Epithelial cell of prostate (primary cell): Measurements from ENCODE around the gene S100P.
"Not testable (repeated sequence)": the region's sequence is repeated elsewhere in the genome, so short reads cannot be mapped to it uniquely, and the experiment has no call there.

ENCODE experiments used
- DNase-seq: peaks from one replicate; pipeline ENCODE4 v3.0.0-alpha.2; 2011; ENCODE audit warnings: low read depth, low spot score
- H3K27ac ChIP-seq: fragments of 450-650 bp; 2 replicates; pipeline ENCODE4 v1.5.1; 2017; ENCODE audit warnings: mild to moderate bottlenecking

S100P gene

DNA sequence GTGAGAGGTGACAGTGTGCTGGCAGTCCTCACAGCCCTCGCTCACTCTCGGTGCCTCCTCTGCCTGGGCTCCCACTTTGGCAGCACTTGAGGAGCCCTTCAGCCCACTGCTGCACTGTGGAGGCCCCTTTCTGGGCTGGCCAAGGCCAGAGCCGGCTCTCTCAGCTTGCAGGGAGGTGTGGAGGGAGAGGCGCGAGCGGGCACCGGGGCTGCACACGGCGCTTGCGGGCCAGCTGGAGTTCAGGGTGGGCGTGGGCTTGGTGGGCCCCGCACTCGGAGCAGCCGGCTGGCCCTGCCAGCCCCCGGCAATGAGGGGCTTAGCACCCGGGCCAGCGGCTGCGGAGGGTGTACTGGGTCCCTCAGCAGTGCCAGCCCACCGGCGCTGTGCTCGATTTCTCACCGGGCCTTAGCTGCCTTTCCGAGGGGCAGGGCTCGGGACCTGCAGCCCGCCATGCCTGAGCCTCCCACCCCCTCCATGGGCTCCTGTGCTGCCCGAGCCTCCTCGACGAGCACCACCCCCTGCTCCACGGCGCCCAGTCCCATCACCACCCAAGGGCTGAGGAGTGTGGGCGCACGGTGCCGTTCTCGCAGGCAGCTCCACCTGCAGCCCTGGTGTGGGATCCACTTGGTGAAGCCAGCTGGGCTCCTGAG, 21.0 kb upstream of the S100P start:
- not testable (repeated sequence) for DNase-seq
- peak overlapping the region; percentile 79 for H3K27ac ChIP-seq

DNA sequence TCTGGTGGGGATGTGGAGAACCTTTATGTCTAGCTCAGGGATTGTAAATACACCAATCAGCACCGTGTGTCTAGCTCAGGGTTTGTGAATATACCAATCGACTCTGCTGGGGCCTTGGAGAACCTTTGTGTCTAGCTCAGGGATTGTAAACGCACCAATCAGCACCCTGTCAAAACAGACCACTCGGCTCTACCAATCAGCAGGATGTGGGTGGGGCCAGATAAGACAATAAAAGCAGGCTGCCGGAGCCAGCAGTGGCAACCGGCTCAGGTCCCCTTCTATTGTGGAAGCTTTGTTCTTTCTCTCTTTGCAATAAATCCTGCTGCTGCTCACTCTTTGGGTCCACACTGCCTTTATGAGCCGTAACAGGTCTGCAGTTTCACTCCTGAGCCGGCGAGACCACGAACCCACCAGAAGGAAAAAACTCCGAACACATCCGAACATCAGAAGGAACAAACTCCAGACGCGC, 20.5 kb upstream of the S100P start:
- not testable (repeated sequence) for DNase-seq
- H3K27ac ChIP-seq: peak overlapping the region; percentile 79

DNA sequence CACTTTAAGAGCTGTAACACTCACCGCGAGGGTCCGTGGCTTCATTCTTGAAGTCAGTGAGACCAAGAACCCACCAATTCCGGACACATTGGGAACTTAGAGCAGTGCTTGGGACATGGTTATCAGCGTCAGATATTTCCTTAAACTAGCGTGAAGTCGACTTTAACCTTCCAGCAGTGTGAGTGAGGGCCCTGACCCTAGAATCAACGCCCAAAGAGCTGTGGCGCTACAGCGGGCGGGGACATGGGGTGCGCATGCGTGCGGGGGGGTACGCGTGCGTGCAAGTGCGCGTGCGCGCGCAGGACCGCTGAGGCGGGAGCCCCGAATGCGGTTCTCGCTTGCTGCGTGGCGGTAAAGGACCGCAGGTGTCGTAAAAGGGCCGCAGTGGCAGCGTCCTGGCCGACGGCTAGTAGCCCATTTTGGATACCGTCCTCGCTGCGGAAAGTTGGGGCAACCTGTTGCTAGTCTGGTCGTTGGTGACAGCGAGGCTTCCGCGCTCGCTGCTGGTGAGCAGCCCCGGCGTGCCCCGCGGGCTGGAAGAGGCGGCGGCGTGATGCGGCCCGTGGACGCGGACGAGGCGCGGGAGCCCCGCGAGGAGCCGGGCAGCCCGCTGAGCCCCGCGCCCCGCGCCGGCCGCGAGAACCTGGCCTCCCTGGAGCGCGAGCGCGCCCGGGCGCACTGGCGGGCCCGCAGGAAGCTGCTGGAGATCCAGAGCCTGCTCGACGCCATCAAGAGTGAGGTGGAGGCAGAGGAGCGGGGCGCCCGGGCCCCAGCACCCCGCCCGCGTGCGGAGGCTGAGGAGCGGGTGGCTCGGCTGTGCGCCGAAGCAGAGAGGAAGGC, 19.8 kb upstream of the S100P start:
- peak overlapping the region; percentile 79 for H3K27ac ChIP-seq
- DNase-seq: no peak

DNA sequence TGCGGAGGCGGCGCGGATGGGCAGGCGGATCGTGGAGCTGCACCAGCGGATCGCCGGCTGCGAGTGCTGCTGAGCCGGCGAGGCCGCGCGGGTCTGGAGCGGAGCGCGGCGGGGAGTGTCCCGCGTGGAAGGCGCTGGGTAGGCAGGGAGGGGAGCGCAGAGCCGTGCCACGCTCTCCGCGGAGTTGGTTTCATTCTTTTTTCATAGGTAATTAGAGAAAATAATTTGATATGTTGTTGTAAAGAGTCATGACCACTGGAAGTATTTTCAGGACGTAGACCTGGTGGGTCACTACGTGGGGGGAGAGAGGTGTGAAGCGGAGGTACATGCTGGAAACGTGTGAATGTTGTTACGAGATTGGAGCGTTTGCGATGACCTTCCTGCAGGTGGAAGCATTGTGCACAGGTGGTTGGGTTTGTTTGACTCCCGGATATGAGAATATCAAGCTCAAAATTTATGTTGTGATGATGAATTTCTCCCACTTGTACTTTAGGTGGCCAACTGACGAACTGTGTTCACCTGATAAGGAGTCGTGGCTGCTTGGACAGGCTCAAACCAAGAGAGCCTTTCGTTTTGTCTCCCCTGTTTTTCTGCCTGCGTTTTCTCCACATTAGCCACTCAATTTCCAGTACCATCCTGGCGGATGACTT, 19.1 kb upstream of the S100P start:
- DNase-seq: no peak
- H3K27ac ChIP-seq: peak overlapping the region; percentile 79

DNA sequence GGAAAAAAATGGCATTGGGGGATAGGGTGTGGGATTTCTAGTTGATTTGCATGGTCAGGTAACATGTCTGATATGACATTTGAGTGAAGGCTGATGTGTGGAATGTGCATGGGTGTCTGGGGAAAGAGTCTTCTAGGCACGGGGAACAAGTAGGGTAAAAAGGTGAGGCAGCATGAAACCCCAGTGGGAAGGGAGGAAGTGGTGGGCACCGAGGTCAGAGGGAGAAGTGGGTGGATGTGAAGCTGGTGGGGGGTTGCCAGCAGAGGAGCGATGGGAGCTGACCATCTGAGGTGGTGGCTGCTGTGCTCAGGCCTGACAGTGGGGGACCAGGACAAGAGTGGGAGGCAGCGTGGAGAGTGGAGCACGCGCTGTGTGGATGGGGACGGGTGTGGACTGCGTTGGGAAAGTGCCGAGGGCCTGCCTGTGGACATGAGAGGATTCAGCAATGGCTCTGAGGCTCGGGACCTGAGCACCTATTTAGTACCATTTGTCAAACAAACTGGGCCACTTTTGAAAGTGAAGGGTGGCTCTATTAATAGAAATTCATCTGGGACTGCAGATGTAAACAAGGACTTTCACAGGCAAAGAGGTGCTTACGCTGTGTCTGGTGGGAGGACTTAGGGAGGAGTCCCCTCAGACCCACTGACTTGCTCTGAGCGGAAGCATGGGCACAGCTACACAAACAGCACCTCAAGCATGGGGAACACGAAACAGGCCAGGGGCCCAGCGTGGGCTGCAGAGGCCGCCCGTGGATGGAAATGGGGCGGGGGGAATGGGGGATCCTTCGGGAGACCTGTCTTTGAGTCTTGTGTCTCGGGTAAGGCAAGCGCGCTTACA, 16.7 kb upstream of the S100P start:
- no peak overlapping the region for H3K27ac ChIP-seq
- no peak for DNase-seq

DNA sequence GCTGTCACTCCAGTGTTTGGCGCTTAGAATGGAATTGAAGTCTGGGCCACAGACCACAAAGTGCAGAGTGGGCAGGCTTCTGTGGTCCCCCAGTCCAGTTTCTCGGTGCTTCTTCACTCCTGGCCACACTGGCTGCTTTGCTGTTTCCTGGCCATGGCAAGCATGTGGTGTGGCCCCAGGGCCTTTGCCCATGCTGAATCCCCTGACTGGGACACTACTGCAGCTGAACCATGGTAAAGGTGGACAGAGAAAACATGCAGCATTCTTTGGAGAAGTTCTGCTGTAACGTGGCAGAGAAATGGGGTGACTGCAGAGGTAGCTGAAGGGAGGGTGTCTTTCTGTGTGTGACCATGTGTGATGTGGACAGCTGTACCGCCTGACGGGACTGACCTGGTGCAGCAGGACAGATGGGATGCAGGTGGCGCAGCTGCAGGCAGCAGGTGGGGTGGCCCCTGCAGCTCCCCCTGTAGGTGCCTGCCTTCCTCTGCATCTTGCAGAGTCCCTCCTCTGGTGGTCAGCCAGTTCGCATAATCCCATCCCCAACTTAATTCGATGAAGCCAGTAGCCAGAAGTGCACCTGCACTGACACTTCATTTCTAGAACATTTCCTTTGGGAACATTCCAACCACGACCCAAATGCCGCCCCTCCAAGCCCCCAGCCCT, 13.2 kb upstream of the S100P start:
- DNase-seq: no peak
- H3K27ac ChIP-seq: no peak overlapping the region

DNA sequence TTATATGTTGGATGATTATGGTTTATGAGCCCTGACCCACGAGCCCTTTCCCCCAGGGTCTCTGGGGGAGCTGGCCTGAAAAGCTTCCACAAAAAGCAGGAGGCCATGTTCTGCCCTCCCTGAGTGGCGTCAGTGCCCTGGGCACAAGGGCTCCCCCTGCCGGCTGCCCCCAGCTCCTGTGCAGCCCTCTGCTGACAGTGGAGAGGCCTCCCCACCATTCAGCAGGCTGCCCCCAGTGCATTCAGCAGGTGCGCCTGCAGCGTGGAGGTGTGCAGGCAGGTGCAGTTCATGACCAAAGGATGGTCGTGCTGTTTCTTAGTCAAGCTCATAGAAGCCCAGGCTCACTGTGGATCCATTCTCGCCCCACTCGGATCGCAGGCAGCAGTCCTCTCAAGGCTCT, 12.5 kb upstream of the S100P start:
- no peak for DNase-seq
- H3K27ac ChIP-seq: no peak overlapping the region

DNA sequence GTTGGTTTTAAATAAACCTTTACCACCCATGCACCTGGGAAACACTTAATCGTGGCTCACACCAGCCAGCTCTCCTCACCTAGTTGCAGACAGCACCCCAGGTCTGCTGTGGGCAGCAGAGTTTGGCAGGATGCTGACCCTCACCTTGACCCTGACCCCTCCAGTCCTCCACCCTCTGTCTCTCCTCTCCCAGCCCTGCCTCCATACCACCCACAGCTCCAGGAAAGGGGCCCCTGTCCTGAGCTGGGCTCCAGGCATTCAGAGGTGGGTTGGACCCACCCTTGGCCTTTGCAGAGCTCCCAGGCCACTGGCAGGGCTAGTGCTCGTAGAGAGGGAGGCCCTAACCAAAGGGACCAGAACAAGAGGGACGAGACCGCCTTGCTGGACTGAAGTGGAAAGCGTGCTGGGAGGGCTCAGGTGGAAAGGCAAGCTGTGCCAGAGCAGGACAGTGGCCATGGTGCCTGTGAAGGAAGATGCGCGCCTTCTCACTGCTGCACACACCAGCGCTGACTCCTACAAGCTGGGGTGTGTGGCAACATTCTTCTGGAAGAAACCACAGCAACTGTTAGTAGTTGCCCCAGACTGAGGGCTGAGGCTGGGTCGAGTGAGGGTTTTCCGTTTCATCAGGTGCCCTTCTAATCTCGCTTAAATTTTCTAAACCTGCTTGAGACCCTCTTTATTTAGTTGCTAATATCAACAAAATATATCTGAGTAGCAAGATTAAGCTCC, 10.7 kb upstream of the S100P start:
- no peak overlapping the region for H3K27ac ChIP-seq
- no peak for DNase-seq

DNA sequence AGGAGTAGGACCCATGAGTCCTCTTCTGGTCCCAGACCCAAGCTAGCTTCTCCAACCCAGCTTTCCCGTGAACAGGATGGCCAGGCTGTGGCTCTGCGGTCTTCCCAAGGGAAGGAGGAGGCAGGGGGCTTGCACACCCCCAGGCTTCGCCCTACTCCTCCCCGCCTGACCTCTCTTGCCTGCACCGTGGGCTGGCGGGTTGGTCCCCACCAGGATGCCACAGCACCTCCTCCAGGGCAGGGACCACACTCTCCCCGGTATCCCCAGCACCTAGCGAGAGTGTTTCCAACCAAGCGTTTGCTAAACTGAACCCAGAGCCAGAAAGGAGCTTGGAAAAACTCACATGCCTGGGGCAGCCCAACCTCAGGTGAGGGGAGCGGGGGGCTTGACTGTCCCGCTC, 9.0 kb upstream of the S100P start:
- H3K27ac ChIP-seq: no peak overlapping the region
- no peak for DNase-seq

DNA sequence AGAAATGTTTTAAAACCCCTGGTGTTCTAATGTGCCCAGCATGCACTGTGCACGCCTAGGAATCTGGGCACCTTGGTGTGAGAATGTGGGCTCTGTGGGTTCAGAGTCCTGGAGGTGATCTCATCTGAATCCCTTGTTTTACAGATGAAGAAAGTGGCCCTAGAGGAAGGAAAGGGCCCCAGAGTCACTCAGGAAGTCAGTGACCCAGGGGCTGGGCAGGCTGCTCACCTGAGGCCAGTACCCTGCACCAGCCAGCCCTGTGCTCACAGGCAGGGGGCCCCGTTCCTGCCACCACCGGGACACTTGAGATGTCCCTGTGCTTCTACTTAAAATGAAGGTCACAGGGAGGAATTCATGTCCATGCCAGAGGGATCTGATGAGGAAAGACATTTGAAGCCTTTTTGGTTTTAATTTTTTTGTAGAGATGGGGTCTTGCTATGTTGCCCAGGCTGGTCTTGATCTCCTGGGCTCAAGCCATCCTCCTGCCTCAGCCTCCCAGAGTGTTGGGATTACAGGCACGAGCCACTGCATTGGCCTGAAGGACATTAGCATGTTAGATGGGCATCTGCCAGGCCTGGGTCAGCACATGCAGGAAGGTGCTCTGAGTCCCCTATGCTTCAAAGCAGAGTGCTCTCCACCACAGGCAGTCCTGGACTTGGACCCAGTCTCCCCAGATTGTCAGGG, 7.4 kb upstream of the S100P start:
- no peak for DNase-seq
- H3K27ac ChIP-seq: no peak overlapping the region

DNA sequence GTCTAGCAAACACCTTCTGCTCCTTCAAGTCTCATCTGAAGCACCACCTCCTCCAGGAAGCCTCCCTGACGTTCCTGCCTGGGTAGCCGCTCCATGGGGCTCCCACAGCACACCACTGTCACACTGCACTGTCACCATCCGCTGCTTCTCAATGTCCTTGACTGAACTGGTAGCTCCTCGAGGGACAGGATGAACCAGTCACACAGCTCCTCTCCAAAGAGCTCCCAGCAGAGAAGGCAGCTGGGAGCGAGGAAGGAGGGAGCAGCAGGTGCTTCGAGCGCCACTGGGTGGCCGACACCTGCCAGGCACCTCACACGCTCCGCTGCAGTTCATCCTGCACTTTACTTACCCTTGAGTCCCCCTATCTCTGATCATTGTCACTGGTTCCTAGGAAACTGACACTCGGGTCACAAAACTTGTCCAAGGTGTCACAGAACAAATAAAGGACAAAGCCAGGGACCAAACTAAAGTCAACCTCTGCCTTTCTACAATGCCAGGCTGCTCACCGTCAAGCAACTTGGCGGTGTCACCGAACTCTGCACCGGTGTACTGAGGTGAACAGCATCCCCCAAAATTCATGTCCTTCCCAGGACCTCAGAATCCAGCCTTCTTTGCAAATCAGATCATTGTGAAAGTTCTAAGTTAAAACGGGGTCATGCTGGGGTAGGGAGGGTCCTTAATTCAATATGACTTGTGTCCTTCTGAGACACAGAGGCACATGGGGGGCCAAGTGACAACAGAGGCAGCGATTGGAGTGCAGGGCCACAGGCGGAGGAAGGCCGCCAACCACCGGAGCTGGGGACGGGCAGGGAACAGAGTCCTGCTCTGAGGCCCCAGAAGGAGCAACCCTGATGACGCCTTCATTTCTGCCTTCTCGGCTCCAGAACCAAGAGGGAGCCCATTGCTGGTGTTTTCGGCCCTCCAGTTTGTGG, 5.5 kb upstream of the S100P start:
- DNase-seq: no peak
- peak overlapping the region; percentile 68 for H3K27ac ChIP-seq

DNA sequence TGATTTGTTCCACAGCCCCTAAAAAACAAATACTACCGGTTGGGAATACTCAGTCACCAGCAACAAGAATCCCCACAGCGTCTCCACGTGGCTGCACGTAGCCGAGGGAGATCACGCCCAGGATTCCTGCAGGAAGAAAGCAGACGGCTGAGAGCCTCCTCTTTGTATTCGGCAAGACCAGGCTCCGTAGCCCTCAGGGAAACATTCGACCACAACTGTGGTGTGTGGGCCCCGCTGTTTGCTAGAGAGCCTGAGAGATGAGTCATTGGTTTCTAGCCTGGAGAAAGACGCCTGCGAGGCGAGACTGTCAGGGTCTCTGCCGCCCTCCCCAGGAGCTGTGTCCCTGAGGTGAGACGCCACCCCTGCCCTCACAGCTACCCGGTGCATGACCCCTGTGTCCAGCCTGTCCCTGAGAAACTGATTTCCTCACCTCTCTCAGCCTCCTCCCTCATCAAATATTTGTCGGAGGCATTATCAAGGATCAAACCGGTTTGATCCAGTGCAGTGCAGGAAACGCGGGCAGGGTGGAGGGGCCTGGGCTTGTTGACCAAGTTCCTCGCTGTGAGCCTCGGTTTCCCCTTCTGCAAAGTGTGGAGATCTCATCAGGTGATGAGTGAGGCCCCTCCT, 4.7 kb upstream of the S100P start:
- DNase-seq: no peak
- peak overlapping the region; percentile 68 for H3K27ac ChIP-seq

DNA sequence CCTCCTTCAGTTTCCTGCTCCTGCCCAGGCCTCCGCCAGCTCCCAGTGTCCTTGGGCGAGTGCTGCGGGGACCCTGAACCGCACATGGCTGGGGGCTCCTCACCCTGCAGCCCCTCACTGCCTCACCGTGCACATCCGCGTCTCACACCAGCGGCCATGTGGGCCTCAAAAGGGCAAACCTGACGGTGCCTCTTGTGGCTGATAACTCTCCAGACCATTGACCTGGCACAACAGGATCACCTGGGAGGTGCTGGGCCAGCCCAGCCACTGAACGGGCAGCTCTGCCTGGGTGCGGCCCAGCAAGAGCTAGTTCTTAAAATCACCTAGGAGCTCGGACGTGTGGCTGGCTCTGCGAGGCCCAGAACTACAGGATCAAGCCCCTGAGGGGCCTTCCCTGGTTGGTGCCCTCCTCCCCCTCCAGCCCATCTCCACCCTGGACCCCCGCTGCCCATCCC, 4.1 kb upstream of the S100P start:
- DNase-seq: no peak
- H3K27ac ChIP-seq: peak overlapping the region; percentile 68

DNA sequence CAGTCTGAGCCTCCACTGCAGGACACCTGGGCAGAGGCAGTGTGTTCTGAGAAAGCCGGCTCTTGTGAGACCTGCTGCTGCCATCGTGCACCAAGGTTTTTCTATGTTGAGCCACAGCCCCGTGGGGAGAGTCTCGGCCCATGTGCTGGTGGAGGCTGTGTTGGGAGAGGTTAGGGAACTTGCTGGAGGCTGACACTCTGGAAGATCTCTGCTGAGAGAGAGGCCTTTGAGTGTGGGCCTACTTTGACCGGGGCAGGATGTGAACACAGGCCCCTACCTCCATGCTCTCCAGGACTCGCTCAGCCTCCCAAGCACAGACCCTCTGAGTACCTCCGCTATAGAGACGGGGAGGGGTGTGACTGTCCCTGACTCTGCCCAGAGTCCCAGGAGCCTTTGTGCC, 1.3 kb upstream of the S100P start:
- DNase-seq: no peak
- H3K27ac ChIP-seq: peak overlapping the region; percentile 81

DNA sequence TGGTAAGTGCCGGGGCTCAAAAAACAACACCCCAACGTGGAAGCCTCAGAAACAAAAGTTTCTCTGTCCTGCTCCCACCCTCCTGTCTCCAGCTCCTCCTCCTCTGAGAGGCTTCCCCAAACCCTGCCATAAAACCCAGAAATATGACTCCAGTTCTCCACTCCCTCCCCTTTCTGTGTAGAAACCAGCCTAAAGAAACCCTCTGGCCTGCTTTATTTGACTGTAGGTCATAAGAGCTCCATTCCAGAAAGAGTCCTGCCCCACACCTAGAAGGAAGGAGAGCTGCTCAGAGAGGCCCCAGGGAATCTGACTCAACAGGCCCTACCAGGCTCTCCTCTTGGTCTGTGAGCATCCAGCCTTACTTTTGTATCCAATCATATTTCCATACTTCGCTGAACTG, 872 bp upstream of the S100P start:
- DNase-seq: no peak
- H3K27ac ChIP-seq: peak overlapping the region; percentile 81

DNA sequence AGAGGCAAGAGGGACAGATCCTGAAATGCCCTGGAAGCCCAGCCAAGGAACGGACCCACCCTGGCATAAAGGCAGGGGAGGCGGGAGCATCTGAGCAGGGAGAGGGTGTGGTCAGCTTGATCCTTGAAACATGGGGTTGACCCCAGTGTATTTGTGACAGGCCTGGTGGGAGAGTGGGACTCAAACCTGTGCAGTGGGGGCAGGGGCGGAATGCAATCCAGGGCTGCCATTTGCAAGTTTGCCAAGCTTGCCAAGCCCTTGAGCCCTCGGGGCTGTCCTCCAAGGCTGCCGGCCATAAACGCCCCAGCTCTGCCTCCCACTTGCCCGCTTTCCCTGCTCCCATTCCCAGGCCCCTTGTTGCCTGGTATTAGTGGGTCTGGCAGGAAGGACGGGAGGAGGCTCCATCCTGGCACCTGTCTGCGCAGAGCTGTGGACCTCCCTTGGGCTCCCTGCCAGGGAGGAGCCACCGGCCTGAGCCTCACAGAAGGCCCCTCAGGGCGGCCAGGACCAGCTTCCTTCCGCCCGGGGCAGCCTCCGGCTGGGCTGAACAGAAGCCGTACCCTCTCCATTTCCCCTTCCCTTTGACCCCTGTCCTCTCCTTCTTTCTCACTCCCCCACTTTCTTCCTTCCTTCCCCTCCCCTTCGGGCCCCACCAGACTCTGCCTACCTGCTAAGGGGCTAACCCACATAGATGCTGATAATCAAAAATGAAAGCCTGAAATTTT, 661 bp downstream of the S100P start:
- H3K27ac ChIP-seq: peak overlapping the region; percentile 81
- no peak for DNase-seq
